Endothelial cell (in vitro differentiated cells): ENCODE results near the gene TRIM26. TPM values are rescaled to one million over a fixed set of nuclear protein-coding genes. Genes with fewer than 3 reads are reported as not detected.

ENCODE experiments used
- DNase-seq: peaks from one replicate; pipeline ENCODE4 v3.0.0; 2021; ENCODE audit warnings: low spot score
- H3K27ac Mint-ChIP-seq: one replicate; pipeline ENCODE4 v1.8.0; 2021; ENCODE audit warnings: mixed read lengths, inconsistent platforms; ENCODE audit not compliant: unreplicated experiment
- H3K27me3 Mint-ChIP-seq: one replicate; pipeline ENCODE4 v1.8.0; 2021; ENCODE audit warnings: mild to moderate bottlenecking, moderate library complexity, mixed read lengths, inconsistent platforms; ENCODE audit not compliant: unreplicated experiment
- H3K36me3 Mint-ChIP-seq: one replicate; pipeline ENCODE4 v1.8.0; 2021; ENCODE audit warnings: mild to moderate bottlenecking, low read depth, mixed read lengths, inconsistent platforms; ENCODE audit not compliant: unreplicated experiment
- H3K4me1 Mint-ChIP-seq: one replicate; pipeline ENCODE4 v1.8.0; 2021; ENCODE audit warnings: mild to moderate bottlenecking, mixed read lengths, inconsistent platforms; ENCODE audit not compliant: unreplicated experiment
- H3K4me3 Mint-ChIP-seq: one replicate; pipeline ENCODE4 v1.8.0; 2021; ENCODE audit warnings: mild to moderate bottlenecking, mixed read lengths, inconsistent platforms; ENCODE audit not compliant: unreplicated experiment
- H3K9me3 Mint-ChIP-seq: one replicate; pipeline ENCODE4 v1.8.0; 2021; ENCODE audit warnings: mixed read lengths, inconsistent platforms; ENCODE audit not compliant: unreplicated experiment
- CTCF ChIP-seq: fragments of 200-600 bp; sonication (generic); IDR thresholded peaks from one replicate; pipeline ENCODE4 v1.5.0; 2021; ENCODE audit warnings: antibody characterized with exemption; ENCODE audit not compliant: unreplicated experiment
- total RNA-seq: library from RNA; stranded (reverse); fragmentation: NEBNext Ultra II Directional; extraction: Animal tissue kit (Norgen Biotek cat#: 25700); gene quantifications from one replicate; pipeline ENCODE4 v1.2.1, GENCODE V29; 2021; ENCODE audit not compliant: unreplicated experiment

Gene TRIM26
- total RNA-seq, 1 donor from 2014 or later, result 27.1 TPM

DNA sequence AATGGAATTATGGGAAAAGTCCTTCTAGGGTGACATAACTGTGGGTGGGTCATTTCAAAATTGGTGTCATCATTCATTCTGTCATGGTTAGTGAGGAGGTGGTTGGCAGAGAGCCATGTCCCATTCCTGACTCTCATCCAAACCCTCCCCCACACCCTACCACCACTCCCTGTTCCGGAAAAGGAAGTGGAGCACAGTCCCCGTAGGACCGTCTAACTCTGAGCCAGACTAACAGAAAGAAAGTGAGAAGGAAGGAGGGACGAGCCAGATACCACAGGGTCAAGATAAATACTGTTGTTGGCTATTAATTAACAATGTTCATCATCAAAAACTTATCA, 57.0 kb downstream of the TRIM26 start:
- Mint-ChIP-seq H3K27me3 (peaks cover 3% of the 10 kb centered on the region), H3K9me3 (no peaks in the 10 kb centered on the region), H3K36me3 (no peaks in the 10 kb centered on the region), H3K4me3 (no peak overlapping the region), H3K27ac (no peak overlapping the region), H3K4me1 (peaks cover 2% of the 10 kb centered on the region)
- no peak for DNase-seq
- TF ChIP-seq CTCF, result no peak

- H3K9me3 Mint-ChIP-seq, result no peaks in the 10 kb centered on the region
- H3K27me3 Mint-ChIP-seq, result peaks cover 3% of the 10 kb centered on the region
- DNase-seq, result no peak
- no peak overlapping the region for H3K4me3 Mint-ChIP-seq
- H3K36me3 Mint-ChIP-seq, result no peaks in the 10 kb centered on the region
- no peak for TF ChIP-seq CTCF
- H3K27ac Mint-ChIP-seq, result no peak overlapping the region
- peaks cover 2% of the 10 kb centered on the region for H3K4me1 Mint-ChIP-seq
Observed at GRCh38 chr6:30155520-30156261, 57.5 kb downstream of the TRIM26 start.

DNA sequence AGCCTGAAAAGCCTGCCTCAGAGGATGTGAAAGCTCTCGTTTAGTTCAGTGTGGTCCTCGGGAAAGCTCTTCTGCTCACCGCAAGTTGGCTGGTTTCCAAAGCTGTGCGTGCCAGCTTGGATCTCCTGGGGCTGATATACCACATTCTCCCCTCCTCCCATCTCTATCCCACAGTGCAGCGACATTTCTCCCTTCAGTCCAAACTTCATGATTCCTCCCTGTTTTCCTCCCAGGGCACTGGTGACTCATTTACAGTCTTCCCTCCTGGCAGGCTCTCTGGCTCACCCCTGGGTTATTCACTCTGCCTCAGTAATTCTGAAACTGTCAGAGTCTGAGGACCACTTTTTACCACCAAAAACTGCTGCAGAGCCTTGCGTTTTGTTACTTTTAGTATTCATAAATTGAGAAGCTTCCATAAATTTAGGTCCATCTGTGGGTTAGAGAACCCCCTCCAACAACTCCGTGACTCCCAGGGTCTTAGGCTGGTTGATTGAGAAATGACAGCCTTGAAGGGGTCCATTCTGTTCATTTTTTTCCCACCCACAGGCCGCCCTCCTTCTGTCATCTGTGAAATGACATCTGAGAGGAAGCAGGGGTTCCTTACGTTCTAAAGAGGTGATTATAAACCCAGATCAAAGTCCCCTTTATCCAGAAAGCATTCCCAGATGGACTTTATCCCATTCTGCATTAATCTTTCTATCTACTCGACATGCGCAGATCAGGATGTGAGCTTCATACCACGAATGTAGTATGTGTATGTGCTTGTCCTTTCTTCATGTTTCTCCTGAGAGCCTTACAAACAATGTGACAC, 58.3 kb downstream of the TRIM26 start:
- TF ChIP-seq CTCF, result no peak
- Mint-ChIP-seq H3K4me3 (no peak overlapping the region), H3K27me3 (peaks cover 3% of the 10 kb centered on the region), H3K9me3 (no peaks in the 10 kb centered on the region), H3K27ac (no peak overlapping the region), H3K36me3 (no peaks in the 10 kb centered on the region), H3K4me1 (peaks cover 2% of the 10 kb centered on the region)
- no peak for DNase-seq

DNA sequence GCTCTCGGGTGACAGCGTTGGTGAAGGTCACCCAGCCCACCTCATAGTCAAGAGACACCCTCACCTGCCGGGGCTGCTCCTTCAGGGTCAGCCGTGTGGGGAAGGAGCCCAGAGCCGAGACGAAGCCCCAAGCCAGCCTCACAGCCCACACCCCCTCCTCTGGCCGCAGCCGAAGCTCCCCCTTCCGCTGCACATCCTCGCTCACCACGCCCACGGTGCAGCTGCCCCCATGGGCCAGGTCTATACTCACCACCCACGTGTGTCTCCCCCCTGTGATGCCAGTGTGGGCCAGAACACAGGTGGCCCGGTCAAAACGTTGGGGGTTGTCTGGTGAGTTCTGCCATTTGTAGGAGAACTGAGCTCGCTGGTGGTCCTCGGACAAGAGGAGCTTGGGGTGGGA, 59.1 kb downstream of the TRIM26 start:
- Mint-ChIP-seq H3K9me3 (no peaks in the 10 kb centered on the region), H3K27ac (no peak overlapping the region), H3K27me3 (peaks cover 3% of the 10 kb centered on the region), H3K36me3 (no peaks in the 10 kb centered on the region), H3K4me1 (peaks cover 2% of the 10 kb centered on the region), H3K4me3 (no peak overlapping the region)
- DNase-seq, result no peak
- TF ChIP-seq CTCF, result no peak
